Measurements from ENCODE around the gene APBB1IP.

The APBB1IP gene

DNA sequence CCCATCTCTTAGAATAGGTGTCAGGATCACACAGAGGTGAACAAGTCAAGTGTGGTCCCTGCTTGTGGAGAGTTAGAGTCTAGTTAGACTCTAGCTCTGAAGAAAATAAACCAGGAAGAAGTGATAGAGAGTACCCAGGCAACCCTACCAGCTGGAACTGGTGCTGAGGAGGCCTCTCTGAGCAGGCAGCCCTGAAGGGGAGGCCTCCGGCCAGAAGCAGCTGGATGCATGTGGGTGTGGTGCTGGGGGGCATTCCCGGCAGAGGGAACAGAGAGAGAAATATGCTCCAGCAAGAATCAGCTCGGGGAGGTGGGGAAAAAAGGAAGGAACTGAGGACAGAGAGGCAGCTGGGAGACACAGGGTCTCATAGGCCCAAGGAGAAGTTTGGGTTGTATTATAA, 68.6 kb downstream of the APBB1IP start:
- Histone ChIP-seq H3K27me3 (ENCODE audit: insufficient read depth, poor library complexity, severe bottlenecking) (no peaks in the 10 kb centered on the region), H3K27ac (replicated peaks) (no peak overlapping the region)
- no peak for DNase-seq (ENCODE audit: low read depth in 1 of 2, low spot score in 1 of 2)

GRCh38 chr10:26507441-26507840, 69.3 kb downstream of the APBB1IP start:
- TF ChIP-seq SPI1 (IDR thresholded peaks at IDR 0.05; ENCODE audit: borderline replicate concordance, low read depth) (no peak), GABPA (IDR thresholded peaks at IDR 0.05; ENCODE audit: low read depth) (no peak), POLR2AphosphoS5 (IDR thresholded peaks at IDR 0.05; ENCODE audit: low read depth) (no peak)
- TF ChIP-seq, protein P1, sequence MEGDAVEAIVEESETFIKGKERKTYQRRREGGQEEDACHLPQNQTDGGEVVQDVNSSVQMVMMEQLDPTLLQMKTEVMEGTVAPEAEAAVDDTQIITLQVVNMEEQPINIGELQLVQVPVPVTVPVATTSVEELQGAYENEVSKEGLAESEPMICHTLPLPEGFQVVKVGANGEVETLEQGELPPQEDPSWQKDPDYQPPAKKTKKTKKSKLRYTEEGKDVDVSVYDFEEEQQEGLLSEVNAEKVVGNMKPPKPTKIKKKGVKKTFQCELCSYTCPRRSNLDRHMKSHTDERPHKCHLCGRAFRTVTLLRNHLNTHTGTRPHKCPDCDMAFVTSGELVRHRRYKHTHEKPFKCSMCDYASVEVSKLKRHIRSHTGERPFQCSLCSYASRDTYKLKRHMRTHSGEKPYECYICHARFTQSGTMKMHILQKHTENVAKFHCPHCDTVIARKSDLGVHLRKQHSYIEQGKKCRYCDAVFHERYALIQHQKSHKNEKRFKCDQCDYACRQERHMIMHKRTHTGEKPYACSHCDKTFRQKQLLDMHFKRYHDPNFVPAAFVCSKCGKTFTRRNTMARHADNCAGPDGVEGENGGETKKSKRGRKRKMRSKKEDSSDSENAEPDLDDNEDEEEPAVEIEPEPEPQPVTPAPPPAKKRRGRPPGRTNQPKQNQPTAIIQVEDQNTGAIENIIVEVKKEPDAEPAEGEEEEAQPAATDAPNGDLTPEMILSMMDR (IDR thresholded peaks at IDR 0.05; ENCODE audit: insufficient read depth, low read length), result no peak
- TF ChIP-seq, protein P2, sequence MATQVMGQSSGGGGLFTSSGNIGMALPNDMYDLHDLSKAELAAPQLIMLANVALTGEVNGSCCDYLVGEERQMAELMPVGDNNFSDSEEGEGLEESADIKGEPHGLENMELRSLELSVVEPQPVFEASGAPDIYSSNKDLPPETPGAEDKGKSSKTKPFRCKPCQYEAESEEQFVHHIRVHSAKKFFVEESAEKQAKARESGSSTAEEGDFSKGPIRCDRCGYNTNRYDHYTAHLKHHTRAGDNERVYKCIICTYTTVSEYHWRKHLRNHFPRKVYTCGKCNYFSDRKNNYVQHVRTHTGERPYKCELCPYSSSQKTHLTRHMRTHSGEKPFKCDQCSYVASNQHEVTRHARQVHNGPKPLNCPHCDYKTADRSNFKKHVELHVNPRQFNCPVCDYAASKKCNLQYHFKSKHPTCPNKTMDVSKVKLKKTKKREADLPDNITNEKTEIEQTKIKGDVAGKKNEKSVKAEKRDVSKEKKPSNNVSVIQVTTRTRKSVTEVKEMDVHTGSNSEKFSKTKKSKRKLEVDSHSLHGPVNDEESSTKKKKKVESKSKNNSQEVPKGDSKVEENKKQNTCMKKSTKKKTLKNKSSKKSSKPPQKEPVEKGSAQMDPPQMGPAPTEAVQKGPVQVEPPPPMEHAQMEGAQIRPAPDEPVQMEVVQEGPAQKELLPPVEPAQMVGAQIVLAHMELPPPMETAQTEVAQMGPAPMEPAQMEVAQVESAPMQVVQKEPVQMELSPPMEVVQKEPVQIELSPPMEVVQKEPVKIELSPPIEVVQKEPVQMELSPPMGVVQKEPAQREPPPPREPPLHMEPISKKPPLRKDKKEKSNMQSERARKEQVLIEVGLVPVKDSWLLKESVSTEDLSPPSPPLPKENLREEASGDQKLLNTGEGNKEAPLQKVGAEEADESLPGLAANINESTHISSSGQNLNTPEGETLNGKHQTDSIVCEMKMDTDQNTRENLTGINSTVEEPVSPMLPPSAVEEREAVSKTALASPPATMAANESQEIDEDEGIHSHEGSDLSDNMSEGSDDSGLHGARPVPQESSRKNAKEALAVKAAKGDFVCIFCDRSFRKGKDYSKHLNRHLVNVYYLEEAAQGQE (IDR thresholded peaks at IDR 0.05; ENCODE audit: insufficient replicate concordance, low read depth), result no peak
- Histone ChIP-seq H3K4me3 (replicated peaks; ENCODE audit: insufficient read depth, low read length) (no peak overlapping the region), H3K27me3 (ENCODE audit: insufficient read depth, poor library complexity, severe bottlenecking) (no peaks in the 10 kb centered on the region), H3K27ac (replicated peaks) (no peak overlapping the region)
- no peak for DNase-seq (ENCODE audit: low read depth in 1 of 2, low spot score in 1 of 2)

More for the DNA sequence above, 68.6 kb downstream of the APBB1IP start:
- TF ChIP-seq SPI1 (IDR thresholded peaks at IDR 0.05; ENCODE audit: borderline replicate concordance, low read depth) (no peak), POLR2AphosphoS5 (IDR thresholded peaks at IDR 0.05; ENCODE audit: low read depth) (no peak), GABPA (IDR thresholded peaks at IDR 0.05; ENCODE audit: low read depth) (no peak)
- TF ChIP-seq, protein P1 (IDR thresholded peaks at IDR 0.05; ENCODE audit: insufficient read depth, low read length), result no peak
- TF ChIP-seq, protein P2 (IDR thresholded peaks at IDR 0.05; ENCODE audit: insufficient replicate concordance, low read depth), result no peak
- H3K4me3 ChIP-seq (replicated peaks; ENCODE audit: insufficient read depth, low read length), result no peak overlapping the region

GRCh38 chr10:26508016-26508415, 69.9 kb downstream of the APBB1IP start:
- Histone ChIP-seq H3K4me3 (replicated peaks; ENCODE audit: insufficient read depth, low read length) (no peak overlapping the region), H3K27me3 (ENCODE audit: insufficient read depth, poor library complexity, severe bottlenecking) (no peaks in the 10 kb centered on the region), H3K27ac (replicated peaks) (no peak overlapping the region)
- no peak for TF ChIP-seq SPI1 (IDR thresholded peaks at IDR 0.05; ENCODE audit: borderline replicate concordance, low read depth)
- TF ChIP-seq POLR2AphosphoS5 (IDR thresholded peaks at IDR 0.05; ENCODE audit: low read depth), result no peak
- TF ChIP-seq, protein P1 (IDR thresholded peaks at IDR 0.05; ENCODE audit: insufficient read depth, low read length), result no peak
- no peak for DNase-seq (ENCODE audit: low read depth in 1 of 2, low spot score in 1 of 2)

DNA sequence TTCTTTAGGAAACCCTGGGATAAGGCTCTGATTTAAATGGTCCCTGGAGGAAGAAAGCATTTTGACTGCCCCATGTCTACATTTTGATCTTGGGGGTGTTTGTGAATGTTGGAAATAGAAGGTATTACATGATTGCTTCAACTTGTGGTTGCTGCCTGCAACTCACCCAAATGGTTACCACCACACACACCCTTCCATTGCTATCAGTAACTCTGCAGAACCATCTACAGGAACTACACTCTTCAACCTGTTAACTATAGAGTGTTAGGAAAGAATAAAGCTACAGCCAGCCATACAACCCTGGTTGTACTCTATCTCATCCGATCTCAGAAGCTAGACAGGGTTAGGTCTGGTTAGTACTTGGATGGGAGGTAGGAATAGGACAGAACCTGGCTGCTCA, 71.2 kb downstream of the APBB1IP start:
- TF ChIP-seq SPI1 (IDR thresholded peaks at IDR 0.05; ENCODE audit: borderline replicate concordance, low read depth) (no peak), GABPA (IDR thresholded peaks at IDR 0.05; ENCODE audit: low read depth) (no peak), POLR2AphosphoS5 (IDR thresholded peaks at IDR 0.05; ENCODE audit: low read depth) (no peak)
- TF ChIP-seq, protein P1 (IDR thresholded peaks at IDR 0.05; ENCODE audit: insufficient read depth, low read length), result no peak
- TF ChIP-seq, protein P2 (IDR thresholded peaks at IDR 0.05; ENCODE audit: insufficient replicate concordance, low read depth), result no peak
- Histone ChIP-seq H3K27me3 (ENCODE audit: insufficient read depth, poor library complexity, severe bottlenecking) (no peaks in the 10 kb centered on the region), H3K27ac (replicated peaks) (no peak overlapping the region; the same call in 1 of the 2 replicates), H3K4me3 (replicated peaks; ENCODE audit: insufficient read depth, low read length) (no peak overlapping the region)
- no peak for DNase-seq (ENCODE audit: low read depth in 1 of 2, low spot score in 1 of 2)
